Stimulated activated CD4-positive, alpha-beta T cell treated with anti-CD3 and anti-CD28 coated beads, Interleukin-15, amount 100 ng/mL, for 1 hour (primary cell): ENCODE data around the gene CIAO2B.
A peak's percentile ranks its signal among the peaks of the same experiment; 100 is the strongest.
"Not testable (repeated sequence)": the region's sequence is repeated elsewhere in the genome, so short reads cannot be mapped to it uniquely, and the experiment has no call there.

Experiments used
- DNase-seq, 2 donors: peaks; one replicate each; pipeline ENCODE4 v3.0.0-alpha.2; 2020; ENCODE audit warnings: low read depth in 1 of 2, low spot score in 1 of 2

CIAO2B gene

GRCh38 chr16:66904846-66905632 is 29.2 kb downstream of the CIAO2B start:
- no peak for DNase-seq

DNA sequence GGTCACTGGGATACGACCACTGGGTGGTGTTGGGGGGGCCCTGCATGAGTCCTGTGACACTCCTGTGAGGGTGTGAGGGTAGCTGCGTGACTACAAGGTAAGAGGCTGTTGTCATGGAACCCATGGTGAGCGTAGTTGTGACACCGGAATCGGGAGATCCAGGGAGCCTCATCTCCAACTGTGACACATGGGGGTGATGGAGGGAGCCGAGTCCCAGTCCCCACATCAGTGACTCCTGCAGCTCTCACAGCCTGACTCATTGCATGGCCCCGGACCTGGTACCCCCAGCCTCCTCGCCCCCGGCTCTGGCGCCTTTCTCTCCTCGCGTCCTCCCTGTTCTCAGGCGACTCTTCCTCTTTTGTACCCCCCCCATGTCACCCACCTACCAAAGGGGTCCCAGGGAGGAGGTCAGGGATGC is 29.8 kb downstream of the CIAO2B start:
- DNase-seq = no peak

DNA sequence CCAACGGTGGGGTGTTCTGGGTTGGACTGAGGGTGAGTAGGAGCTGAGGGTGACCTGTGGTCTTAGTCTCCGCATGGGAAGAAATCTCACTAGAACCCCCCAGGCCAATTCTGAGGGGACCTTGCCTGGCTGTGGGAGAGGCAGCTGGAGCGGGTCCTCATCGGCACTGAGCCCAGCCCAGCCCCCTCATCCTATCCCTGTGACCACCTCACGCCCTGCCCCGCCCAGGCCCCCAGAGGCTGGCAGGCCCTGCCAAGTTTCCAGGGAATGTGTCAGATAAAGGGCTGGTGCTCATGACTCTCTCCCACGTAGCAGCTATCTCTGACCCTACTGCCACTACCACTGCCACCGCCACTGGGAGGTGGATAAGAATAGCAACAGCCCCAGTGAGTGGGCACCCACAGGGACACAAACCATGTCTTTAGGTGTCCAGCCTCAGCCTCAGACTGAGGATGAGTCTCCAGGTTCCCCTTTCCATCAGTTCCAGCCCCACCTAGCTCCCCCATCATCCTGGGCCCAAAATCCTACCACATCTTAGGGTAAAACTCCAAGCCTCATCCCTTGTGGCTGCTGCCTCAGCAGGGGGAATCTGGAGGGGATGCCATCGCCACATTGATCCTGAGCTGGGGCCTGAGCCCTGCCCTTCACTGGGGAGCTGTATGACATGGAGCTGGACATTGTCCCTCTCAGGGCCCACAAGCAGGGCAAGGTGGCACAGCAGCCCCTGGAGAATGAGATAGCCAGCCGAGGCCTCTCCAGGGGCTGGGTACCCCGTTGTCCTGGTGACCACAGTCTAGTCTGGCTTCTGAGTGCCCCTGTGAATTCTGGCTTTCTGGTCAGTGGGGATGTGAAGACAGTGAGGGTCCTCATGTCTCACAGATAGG is 30.4 kb downstream of the CIAO2B start:
- no peak for DNase-seq

DNA sequence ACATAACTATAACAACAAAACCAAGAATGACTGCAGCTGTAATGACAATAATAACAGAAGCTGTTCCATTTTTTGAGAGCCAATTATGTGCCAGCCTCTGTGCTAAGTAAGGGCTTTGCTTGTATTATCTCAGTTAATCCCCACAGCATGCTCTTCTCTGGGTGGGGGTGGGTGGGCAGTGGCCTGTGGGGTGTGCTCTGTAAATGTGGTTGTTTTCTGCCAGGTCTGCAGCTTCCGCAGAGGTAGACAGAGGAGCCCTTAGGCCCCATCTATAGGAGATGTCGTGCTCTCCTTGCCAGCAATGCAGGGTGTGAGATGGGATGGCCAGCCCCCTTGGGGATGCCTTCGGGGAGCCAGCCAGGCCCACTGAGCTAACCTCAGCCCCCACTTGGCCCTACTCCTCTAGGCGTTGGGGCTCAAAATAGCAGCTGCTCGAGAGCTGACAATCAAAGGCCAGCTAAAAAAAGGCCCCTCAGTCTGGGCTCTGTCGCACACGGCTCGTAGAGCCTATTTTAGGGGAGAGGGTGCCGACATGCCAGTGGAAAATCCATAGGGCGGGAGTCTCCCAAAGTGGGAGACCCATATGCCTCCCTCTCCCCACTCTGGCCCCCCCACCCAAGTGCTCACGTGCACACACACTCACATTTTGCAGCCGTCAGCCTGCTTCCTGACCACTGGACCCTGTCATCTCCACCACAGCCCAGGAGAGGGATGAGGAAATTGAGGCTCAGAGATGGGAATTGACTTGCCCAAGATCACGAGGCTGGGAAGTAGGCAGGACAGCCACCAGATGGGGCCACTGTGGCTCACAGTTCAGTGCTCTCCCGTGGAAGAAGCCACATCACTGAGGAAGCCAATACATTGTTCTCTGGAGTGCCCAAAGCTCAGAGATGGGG is 31.3 kb downstream of the CIAO2B start:
- no peak for DNase-seq

GRCh38 chr16:66901626-66902025 is 32.6 kb downstream of the CIAO2B start:
- DNase-seq = no peak

- DNase-seq = no peak
Observed at GRCh38 chr16:66900721-66901441, 33.3 kb downstream of the CIAO2B start.

- no peak for DNase-seq
Observed at GRCh38 chr16:66899945-66900710, 34.1 kb downstream of the CIAO2B start.

GRCh38 chr16:66899310-66899944 is 34.8 kb downstream of the CIAO2B start:
- no peak for DNase-seq

DNA sequence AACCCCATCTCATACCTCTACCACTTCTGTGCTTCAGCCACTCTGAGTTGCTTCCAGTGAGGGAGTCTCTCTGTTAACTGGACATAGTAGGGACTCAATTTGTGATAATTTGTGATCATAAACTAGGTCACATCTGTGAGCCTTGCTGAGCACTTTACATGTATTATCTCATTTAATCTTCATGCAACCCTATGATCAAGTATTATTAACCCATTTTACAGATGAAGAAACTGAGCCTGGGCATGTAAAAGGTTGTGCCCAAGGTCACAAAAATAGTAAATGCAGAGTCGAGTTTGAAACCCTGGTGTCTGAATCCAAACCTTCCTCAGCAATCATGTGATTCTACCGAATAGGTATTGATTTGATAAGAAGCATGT is 35.3 kb downstream of the CIAO2B start:
- DNase-seq = no peak

GRCh38 chr16:66898207-66898606 is 36.0 kb downstream of the CIAO2B start:
- DNase-seq = no peak

DNA sequence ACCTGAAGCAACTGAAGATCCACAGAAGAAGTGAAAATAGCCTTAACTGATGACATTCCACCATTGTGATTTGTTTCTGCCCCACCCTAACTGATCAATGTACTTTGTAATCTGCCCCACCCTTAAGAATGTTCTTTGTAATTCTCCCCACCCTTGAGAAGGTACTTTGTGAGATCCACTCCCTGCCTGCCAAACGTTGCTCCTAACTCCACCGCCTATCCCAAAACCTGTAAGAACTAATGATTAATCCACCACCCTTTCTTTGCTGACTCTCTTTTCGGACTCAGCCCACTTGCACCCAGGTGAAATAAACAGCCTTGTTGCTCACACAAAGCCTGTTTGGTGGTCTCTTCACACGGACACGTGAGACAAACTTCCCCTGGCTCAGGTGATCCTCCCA is 37.5 kb downstream of the CIAO2B start:
- DNase-seq = not testable (repeated sequence)

DNA sequence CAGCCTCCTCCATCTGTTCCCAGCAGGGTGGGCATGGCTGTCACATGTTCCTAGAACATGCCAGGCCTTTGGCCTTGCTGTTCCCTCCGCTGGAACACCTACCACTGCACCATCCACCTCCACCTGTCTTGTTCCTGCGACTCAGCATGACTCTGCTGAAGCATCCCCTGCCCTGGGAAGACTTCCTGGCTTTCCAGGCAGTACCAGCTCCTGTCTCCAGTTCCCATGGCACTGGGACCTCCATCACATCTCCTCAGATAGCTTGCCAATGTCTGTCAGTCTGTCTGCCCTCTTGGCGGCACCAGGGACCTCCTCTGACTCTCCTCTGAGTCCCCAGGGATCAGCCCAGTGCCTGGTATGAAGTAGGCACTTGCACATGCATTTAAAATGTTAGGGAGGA is 38.2 kb downstream of the CIAO2B start:
- DNase-seq = no peak

DNA sequence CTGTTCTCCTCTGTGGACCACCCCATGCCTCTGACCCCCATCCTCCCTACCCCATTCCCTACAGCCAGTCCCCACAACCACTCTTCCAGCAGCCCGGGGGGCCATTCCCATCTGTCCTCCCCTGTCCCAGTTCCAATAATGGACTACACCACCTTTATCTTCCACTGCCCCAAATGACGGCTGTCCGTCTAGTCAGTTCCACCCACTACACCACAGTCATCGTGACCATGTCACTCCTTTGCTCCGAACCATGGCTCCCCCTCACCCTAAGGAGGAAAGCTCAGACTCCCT is 38.6 kb downstream of the CIAO2B start:
- no peak for DNase-seq

DNA sequence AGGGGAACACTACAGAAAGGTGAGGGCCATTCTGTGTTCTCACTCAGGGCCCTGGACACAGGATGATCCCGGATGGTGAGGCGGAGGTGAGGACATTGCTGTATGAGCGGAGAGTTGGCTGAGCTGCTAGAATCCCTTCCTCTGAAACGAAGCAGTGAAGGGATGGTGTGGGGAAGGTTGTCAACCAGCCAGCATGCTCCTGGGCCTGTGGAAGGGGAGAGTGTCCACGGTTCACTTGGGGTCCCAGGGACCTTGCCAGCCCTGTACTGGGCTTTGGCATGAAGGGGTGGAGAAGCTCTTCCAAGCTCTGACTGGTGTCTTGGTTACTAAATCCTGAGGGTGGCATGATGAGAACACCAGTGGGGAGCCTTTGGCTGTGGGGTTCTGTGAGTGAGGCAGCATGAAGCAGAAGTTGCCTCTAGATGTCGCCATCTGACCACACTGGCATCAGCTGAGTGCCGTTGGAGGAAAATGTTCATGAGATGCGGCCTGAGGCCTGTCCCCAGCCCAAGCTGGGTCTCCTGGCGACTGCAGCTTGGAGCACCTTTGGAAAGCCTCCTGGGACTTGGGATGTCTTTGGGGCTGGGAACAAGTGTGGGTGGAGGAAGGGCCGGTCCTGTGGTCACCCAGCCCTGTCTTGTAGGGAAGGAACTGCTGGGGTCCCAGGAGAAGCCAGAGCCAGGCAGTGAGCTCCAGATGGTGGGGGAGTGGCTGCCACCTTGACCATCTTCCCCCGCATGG is 39.1 kb downstream of the CIAO2B start:
- DNase-seq = peak; percentile 18 to 22

DNA sequence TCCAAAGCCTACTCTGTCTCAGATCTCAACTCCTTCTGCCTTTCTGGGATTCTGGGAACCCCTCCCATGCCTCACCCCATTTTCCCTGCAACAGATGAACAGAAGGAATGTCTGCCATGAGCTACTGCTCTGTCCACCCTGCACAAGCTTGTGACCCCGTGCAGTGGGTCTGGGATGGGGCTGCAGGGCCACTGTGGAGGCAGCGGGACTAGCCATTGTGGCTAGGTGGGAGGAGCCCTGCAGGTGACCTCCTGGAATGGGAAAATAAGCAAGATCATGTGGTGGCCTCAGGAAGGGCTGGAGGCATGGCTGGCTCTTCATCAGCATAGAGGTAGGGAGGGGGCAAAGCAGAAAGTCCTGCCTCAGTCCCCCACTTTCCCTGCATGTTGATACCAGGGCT is 40.1 kb downstream of the CIAO2B start:
- no peak for DNase-seq

DNA sequence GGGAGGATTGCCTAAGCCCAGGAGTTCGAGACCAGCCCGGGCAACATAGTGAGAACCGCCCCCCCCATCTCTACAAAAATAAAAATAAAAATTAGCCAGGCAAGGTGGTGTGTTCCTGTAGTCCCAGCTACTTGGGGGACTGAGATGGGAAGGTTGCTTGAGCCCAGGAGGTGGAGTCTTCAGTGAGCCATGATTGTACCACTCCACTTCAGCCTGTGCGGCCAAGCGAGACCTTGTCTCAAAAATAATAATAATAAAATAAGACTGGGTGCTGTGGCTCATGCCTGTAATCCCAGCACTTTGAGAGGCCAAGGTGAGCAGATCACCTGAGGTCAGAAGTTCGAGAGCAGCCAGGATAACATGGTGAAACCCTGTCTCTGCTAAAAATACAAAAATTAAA is 42.4 kb downstream of the CIAO2B start:
- no peak for DNase-seq

DNA sequence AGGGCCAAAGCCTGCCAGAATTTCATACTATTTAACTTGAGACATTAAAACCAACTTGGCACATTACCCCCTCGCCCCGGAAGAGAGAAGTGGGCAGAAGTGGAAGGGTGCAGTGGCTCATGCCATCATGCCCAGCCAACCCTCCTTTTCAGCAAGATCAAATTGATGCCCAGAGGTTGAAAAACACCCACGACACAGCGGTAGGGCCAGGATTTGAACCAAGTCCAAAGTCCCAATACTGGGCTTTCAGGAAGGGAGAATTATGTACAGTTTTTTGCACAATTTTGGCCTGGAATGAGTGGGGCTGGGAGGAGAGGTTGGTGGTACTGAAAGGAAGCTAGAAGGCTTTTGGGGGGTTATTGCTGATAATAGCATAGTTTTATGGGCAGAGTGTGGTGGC is 42.8 kb downstream of the CIAO2B start:
- DNase-seq = no peak

DNA sequence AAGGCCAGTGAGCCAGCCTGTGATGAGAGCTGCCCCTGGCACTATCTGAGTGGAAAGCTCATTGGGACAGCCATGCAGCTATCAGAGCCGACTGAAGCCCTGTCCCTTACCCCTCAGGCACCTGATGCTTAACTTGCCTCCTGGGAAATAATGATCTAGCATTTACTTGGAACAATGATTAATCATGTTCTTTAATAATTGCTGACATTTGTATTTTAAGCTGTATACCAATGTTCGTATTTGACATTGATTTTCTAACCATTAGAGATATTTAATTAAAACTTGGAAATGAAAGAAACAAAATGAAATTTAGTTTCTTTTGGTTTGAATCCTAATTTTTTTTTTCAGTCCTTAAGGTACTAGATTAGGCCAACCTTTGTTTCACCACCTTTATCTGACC is 43.4 kb downstream of the CIAO2B start:
- no peak for DNase-seq

DNA sequence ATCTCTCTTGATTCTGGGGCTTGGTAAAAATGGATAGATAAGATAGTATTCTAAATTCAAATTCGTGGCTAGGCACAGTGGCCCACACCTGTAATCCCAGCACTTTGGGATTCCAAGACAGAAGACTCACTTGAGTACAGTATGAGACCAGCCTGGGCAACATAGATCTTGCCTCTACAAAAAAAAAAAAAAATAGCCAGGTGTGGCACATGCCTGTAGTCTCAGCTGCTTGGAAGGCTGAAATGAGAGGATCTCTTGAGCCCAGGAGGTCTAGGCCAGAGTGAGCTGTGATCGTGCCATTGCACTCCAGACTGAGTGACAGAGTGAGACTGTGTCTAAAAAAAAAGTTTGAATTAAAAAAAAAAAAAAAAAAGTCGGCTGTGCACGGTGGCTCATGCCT is 44.6 kb downstream of the CIAO2B start:
- no peak for DNase-seq
